Keratinocyte (primary cell): ENCODE measurements around the gene GAB2.

Experiments
- CTCF ChIP-seq, 3 experiments: IDR thresholded peaks in 1 of 3; conservative IDR thresholded peaks in 1 of 3; optimal IDR thresholded peaks in 1 of 3; 2 replicates in 2 of 3; 3 replicates in 1 of 3; pipeline versions ENCODE3 to v1.5.1; 2011; ENCODE audit warnings: low read length in 3 of 3, mild to moderate bottlenecking in 3 of 3, moderate library complexity in 2 of 3, control low read depth in 1 of 3, inconsistent platforms in 1 of 3; ENCODE audit not compliant: insufficient read depth in 2 of 3; ENCODE audit errors: extremely low read depth in 1 of 3
- EZH2 ChIP-seq: IDR thresholded peaks from one replicate; pipeline ENCODE4 v1.6.1; 2012; ENCODE audit warnings: inconsistent platforms, mild to moderate bottlenecking, low read length, moderate library complexity

DNA sequence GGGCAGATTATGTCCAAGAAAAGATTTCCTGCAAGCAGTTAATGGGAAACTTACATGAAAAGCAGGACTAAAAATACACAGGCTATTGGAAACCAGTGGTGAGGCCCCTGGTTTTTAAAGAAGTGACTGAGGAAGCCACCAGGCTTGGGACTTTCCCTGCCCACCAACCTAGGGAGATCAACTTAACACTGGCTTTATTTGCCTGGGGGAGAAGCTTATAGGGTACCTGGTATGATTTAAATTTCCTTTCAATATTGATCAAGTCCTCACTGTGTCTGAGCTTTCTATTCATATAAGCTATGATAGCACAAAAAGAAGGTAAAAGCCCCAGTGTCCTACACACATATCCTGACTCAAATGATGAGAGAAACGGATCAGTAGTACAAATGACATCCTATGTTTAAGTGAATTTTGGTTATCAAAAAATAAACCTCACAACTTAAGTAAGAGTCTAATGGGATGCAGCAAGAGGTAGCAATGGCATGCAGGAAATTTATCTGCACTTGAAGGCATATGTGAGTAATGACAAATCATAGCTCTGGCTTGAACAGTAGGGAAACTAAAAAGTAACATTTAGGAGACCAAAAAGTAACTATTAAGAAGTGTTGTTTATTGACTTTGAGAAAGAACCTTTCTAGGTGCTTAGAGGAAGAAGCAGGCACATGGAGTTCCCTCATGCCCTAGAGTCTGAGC, 85.3 kb downstream of the GAB2 start:
- TF ChIP-seq CTCF (optimal IDR thresholded peaks at IDR 0.05 in 1 of 3, IDR thresholded peaks at IDR 0.05 in 1 of 3, conservative IDR thresholded peaks at IDR 0.05 in 1 of 3; ENCODE audit: extremely low read depth in 1 of 3, insufficient read depth in 2 of 3, low read length in 3 of 3) (no peak), EZH2 (no peak)
